IMR-90 (cell line): ENCODE results near the gene NDUFB2. TPM values are rescaled to one million over a fixed set of nuclear protein-coding genes. Genes with fewer than 3 reads are reported as not detected.
"Not testable (repeated sequence)": the region's sequence is repeated elsewhere in the genome, so short reads cannot be mapped to it uniquely, and the experiment has no call there.

Experiments
- ATAC-seq: fragments of 200-7000 bp; cut with Tn5 transposase; 2 replicates; pipeline ENCODE4 v1.9.1; 2020; ENCODE audit warnings: low read depth, mild to moderate bottlenecking, moderate library complexity
- BruUV-seq: library from RNA; stranded (reverse); fragments of 400-500 nt; replicated peaks from 2 replicates; lab custom pipeline; 2021; lab: Mats Ljungman, UMichigan
- CTCF ChIA-PET: fragments of 300-600 bp; formaldehyde crosslinking; extraction: SDS; loops from one replicate; lab custom pipeline; 2021; ENCODE audit warnings: antibody characterized with exemption; lab: Yijun Ruan, JAX
- POLR2A ChIA-PET: fragments of 300-600 bp; sonication (Branson Sonifier 250); formaldehyde crosslinking; loops from one replicate; lab custom pipeline; 2022; ENCODE audit warnings: antibody characterized with exemption; ENCODE audit not compliant: unreplicated experiment; lab: Charles Lee
- DNase-seq: peaks from one replicate; pipeline ENCODE4 v3.0.0; 2013
- H2AFZ ChIP-seq: replicated peaks from 2 replicates; pipeline ENCODE3; 2013; ENCODE audit warnings: low read length, mild to moderate bottlenecking; ENCODE audit not compliant: poor library complexity
- H2AK5ac ChIP-seq: 2 replicates; pipeline ENCODE4 v1.6.1; 2013; ENCODE audit warnings: low read depth, low read length, inconsistent platforms
- H2AK9ac ChIP-seq: replicated peaks from 2 replicates; pipeline ENCODE3; 2013; ENCODE audit warnings: mild to moderate bottlenecking, low read depth, low read length, moderate library complexity; ENCODE audit not compliant: poor library complexity
- H2BK120ac ChIP-seq: 2 replicates; pipeline ENCODE4 v1.6.1; 2013; ENCODE audit warnings: low read depth, low read length, inconsistent platforms
- H2BK15ac ChIP-seq: 3 replicates; pipeline ENCODE4 v1.6.1; 2013; ENCODE audit warnings: low read depth, low read length, inconsistent platforms
- H2BK20ac ChIP-seq: 2 replicates; pipeline ENCODE4 v1.6.1; 2013; ENCODE audit warnings: low read depth, mild to moderate bottlenecking, inconsistent platforms, low read length, moderate library complexity
- H2BK5ac ChIP-seq: 2 replicates; pipeline ENCODE4 v1.6.1; 2013; ENCODE audit warnings: mild to moderate bottlenecking, low read depth, low read length, inconsistent platforms; ENCODE audit not compliant: poor library complexity, severe bottlenecking
- H3K14ac ChIP-seq: replicated peaks from 2 replicates; pipeline ENCODE4 v1.6.1; 2013; ENCODE audit warnings: low read depth, low read length, inconsistent platforms
- H3K18ac ChIP-seq: 2 replicates; pipeline ENCODE4 v1.6.1; 2013; ENCODE audit warnings: low read depth, low read length, control low read depth
- H3K23ac ChIP-seq: 2 replicates; pipeline ENCODE4 v1.6.1; 2013; ENCODE audit warnings: low read depth, low read length, inconsistent platforms
- H3K27ac ChIP-seq: 2 replicates; pipeline ENCODE4 v1.5.1; 2013; ENCODE audit warnings: mild to moderate bottlenecking, control low read depth, low read length; ENCODE audit not compliant: insufficient read depth
- H3K27me3 ChIP-seq: 2 replicates; pipeline ENCODE4 v1.6.1; 2013; ENCODE audit warnings: low read length; ENCODE audit not compliant: control insufficient read depth, insufficient read depth
- H3K36me3 ChIP-seq: 2 replicates; pipeline ENCODE4 v1.6.1; 2013; ENCODE audit warnings: low read length, mixed read lengths; ENCODE audit not compliant: control insufficient read depth, insufficient read depth
- H3K4ac ChIP-seq: 2 replicates; pipeline ENCODE4 v1.6.1; 2013; ENCODE audit warnings: low read depth, low read length, inconsistent platforms
- H3K4me1 ChIP-seq: 2 replicates; pipeline ENCODE4 v1.6.1; 2013; ENCODE audit warnings: low read length, mixed read lengths; ENCODE audit not compliant: control insufficient read depth, insufficient read depth
- H3K4me2 ChIP-seq: 2 replicates; pipeline ENCODE4 v1.6.1; 2013; ENCODE audit warnings: low read depth, mild to moderate bottlenecking, control low read depth, low read length, moderate library complexity
- H3K4me3 ChIP-seq: 2 replicates; pipeline ENCODE4 v1.5.1; 2013; ENCODE audit warnings: low read depth, mild to moderate bottlenecking, control low read depth, low read length, moderate library complexity; ENCODE audit not compliant: insufficient read depth
- H3K56ac ChIP-seq: 2 replicates; pipeline ENCODE4 v1.6.1; 2013; ENCODE audit warnings: low read length, inconsistent platforms; ENCODE audit not compliant: insufficient read depth; ENCODE audit errors: extremely low read depth
- H3K79me1 ChIP-seq, 2 experiments: 2 replicates each; pipeline ENCODE4 v1.6.1; 2013; ENCODE audit warnings: low read length in 2 of 2, inconsistent platforms in 1 of 2, low read depth in 1 of 2
- H3K9ac ChIP-seq: 2 replicates; pipeline ENCODE4 v1.6.1; 2013; ENCODE audit warnings: low read depth, low read length, control low read depth
- H3K9me1 ChIP-seq: 2 replicates; pipeline ENCODE4 v1.6.1; 2013; ENCODE audit warnings: low read length, inconsistent platforms; ENCODE audit not compliant: insufficient read depth
- H3K9me3 ChIP-seq: 2 replicates; pipeline ENCODE4 v1.6.1; 2013; ENCODE audit warnings: low read length; ENCODE audit not compliant: control insufficient read depth, insufficient read depth
- H4K20me1 ChIP-seq: 2 replicates; pipeline ENCODE4 v1.6.1; 2013; ENCODE audit warnings: low read length, inconsistent platforms; ENCODE audit not compliant: insufficient read depth
- H4K5ac ChIP-seq: 2 replicates; pipeline ENCODE4 v1.6.1; 2013; ENCODE audit warnings: mild to moderate bottlenecking, low read depth, low read length, control low read depth
- H4K8ac ChIP-seq, 2 experiments: 2 replicates each; pipeline ENCODE4 v1.6.1; 2013; ENCODE audit warnings: low read depth in 2 of 2, low read length in 2 of 2, control low read depth in 1 of 2, inconsistent platforms in 1 of 2
- H4K91ac ChIP-seq: 2 replicates; pipeline ENCODE4 v1.6.1; 2013; ENCODE audit warnings: low read depth, low read length, inconsistent platforms; ENCODE audit not compliant: insufficient read depth
- WGBS, 2 experiments: methylation state at CpG; one replicate each; pipeline versions ENCODE4 v1.1.5 to v1.1.7; 2013; ENCODE audit warnings: missing lambda C conversion rate in 2 of 2; ENCODE audit not compliant: insufficient read length in 1 of 2; ENCODE audit errors: extremely low coverage in 2 of 2; 5-methylcytosine and 5-hydroxymethylcytosine counted together
- dilution Hi-C: fragments of 300-500 bp; cut with HindIII; formaldehyde crosslinking; loops from one replicate; pipeline ENCODE4 v1.14.3; 2018; ENCODE audit warnings: low sequenced_read_pairs; ENCODE audit not compliant: unreplicated experiment
- in situ Hi-C: fragments of 300-500 bp; cut with MboI; formaldehyde crosslinking; loops from 3 replicates; pipeline ENCODE4 v1.14.3; 2019; ENCODE audit warnings: low sequenced_read_pairs, inconsistent platforms, mixed read lengths
- intact Hi-C: fragments of 100-400 bp; cut with micrococcal nuclease; formaldehyde crosslinking; loops from 2 replicates; pipeline ENCODE4 v1.10.0; 2022
- polyA plus RNA-seq, 3 experiments: library from polyadenylated mRNA; depleted of rRNA; stranded (reverse); fragments of >200 nt; gene quantifications; 2 replicates each; pipeline ENCODE4 v1.2.3, GENCODE V29; 2012; ENCODE audit warnings: low replicate concordance in 1 of 3
- total RNA-seq: library from RNA; depleted of rRNA; stranded (reverse); fragments of >200 nt; gene quantifications from 2 replicates; pipeline ENCODE4 v1.2.3, GENCODE V29; 2012

The NDUFB2 gene
- total and polyA plus RNA-seq, 2 of the 4 experiments (the other 2 are of a cell fraction) = 81.7 to 143 TPM

- dilution Hi-C loops = not testable (repeated sequence)
Measured at GRCh38 chr7:140743255-140743654, 46.7 kb downstream of the NDUFB2 start.

More at GRCh38 chr7:140743255-140743654, 46.7 kb downstream of the NDUFB2 start:
- POLR2A ChIA-PET, H3K9ac ChIP-seq, in situ Hi-C loops, DNase-seq, H3K14ac ChIP-seq, H4K8ac ChIP-seq, intact Hi-C loops, H3K23ac ChIP-seq, ATAC-seq, H3K4ac ChIP-seq, H2BK15ac ChIP-seq, H2BK120ac ChIP-seq, H3K27me3 ChIP-seq, H3K36me3 ChIP-seq, H3K27ac ChIP-seq, H3K4me3 ChIP-seq, CTCF ChIA-PET, H2BK20ac ChIP-seq, H3K4me1 ChIP-seq, H3K18ac ChIP-seq, H3K4me2 ChIP-seq, H3K9me3 ChIP-seq, H3K9me1 ChIP-seq, H2AK5ac ChIP-seq, H3K79me1 ChIP-seq, BruUV-seq, H4K5ac ChIP-seq, H2AK9ac ChIP-seq, H4K20me1 ChIP-seq, H2AFZ ChIP-seq, H2BK5ac ChIP-seq, H3K56ac ChIP-seq, H4K91ac ChIP-seq: not testable (repeated sequence)
- no CpG with 5 or more reads among the region's 4 CpGs for WGBS, 2 experiments
